Thyroid gland (tissue), 4 donors: ENCODE results near the gene PTPRJ.

Source experiments
- CTCF ChIP-seq, 6 experiments: fragments of 200-600 bp in 3 of 6; fragments of 450-650 bp in 3 of 6; sonication (generic) in 3 of 6; IDR thresholded peaks; one replicate each; pipeline ENCODE4 v1.5.1; 2016 to 2019; ENCODE audit warnings: antibody characterized with exemption in 6 of 6, mild to moderate bottlenecking in 2 of 6, inconsistent platforms in 1 of 6, moderate library complexity in 1 of 6
- POLR2A ChIP-seq, 2 donors: fragments of 450-650 bp; IDR thresholded peaks; one replicate each; pipeline ENCODE4 v1.6.1; 2017; ENCODE audit warnings: antibody characterized with exemption in 2 of 2, mild to moderate bottlenecking in 2 of 2, moderate library complexity in 1 of 2

- no peak for TF ChIP-seq CTCF (IDR thresholded peaks at IDR 0.05)
- no peak for TF ChIP-seq POLR2A (IDR thresholded peaks at IDR 0.05)
Measured at GRCh38 chr11:48008951-48009270, 28.6 kb downstream of the PTPRJ start.
